ENCODE data around the gene NCAM1.
"Not testable (repeated sequence)": the region's sequence is repeated elsewhere in the genome, so short reads cannot be mapped to it uniquely, and the experiment has no call there.

The NCAM1 gene

GRCh38 chr11:112961146-112961668 is at the start of gene NCAM1:
NCAM1 (plus strand) TSS chr11:112961420.
- no peak for DNase-seq

GRCh38 chr11:112922606-112923005 is 38.6 kb upstream of the NCAM1 start:
- DNase-seq, result no peak

- DNase-seq, result not testable (repeated sequence)
Measured at GRCh38 chr11:112924836-112925235, 36.4 kb upstream of the NCAM1 start.

- DNase-seq, result no peak
Measured at GRCh38 chr11:112925516-112926310, 35.5 kb upstream of the NCAM1 start.

- DNase-seq, result no peak
Measured at GRCh38 chr11:112928136-112928535, 33.1 kb upstream of the NCAM1 start.

- DNase-seq, result no peak
Measured at GRCh38 chr11:112929432-112929831, 31.8 kb upstream of the NCAM1 start.

- DNase-seq, result no peak
Measured at GRCh38 chr11:112931703-112932102, 29.5 kb upstream of the NCAM1 start.

- no peak for DNase-seq
Measured at GRCh38 chr11:112932593-112932992, 28.6 kb upstream of the NCAM1 start.

- DNase-seq, result no peak
Measured at GRCh38 chr11:112933970-112934369, 27.2 kb upstream of the NCAM1 start.

GRCh38 chr11:112941104-112941503 is 20.1 kb upstream of the NCAM1 start:
- no peak for DNase-seq

- no peak for DNase-seq
Measured at GRCh38 chr11:112942966-112943643, 18.1 kb upstream of the NCAM1 start.

- no peak for DNase-seq
Measured at GRCh38 chr11:112946866-112947265, 14.4 kb upstream of the NCAM1 start.

- DNase-seq, result no peak
Measured at GRCh38 chr11:112949781-112950575, 11.2 kb upstream of the NCAM1 start.

- no peak for DNase-seq
Measured at GRCh38 chr11:112958670-112959069, 2.5 kb upstream of the NCAM1 start.

- no peak for DNase-seq
Measured at GRCh38 chr11:112961751-112962578, 745 bp downstream of the NCAM1 start.

- DNase-seq, result no peak
Measured at GRCh38 chr11:112962579-112963367, 1.6 kb downstream of the NCAM1 start.

- no peak for DNase-seq
Measured at GRCh38 chr11:112963368-112963955, 2.2 kb downstream of the NCAM1 start.

- no peak for DNase-seq
Measured at GRCh38 chr11:112965656-112966055, 4.4 kb downstream of the NCAM1 start.

- no peak for DNase-seq
Measured at GRCh38 chr11:112966561-112966960, 5.3 kb downstream of the NCAM1 start.

GRCh38 chr11:112967082-112967481 is 5.9 kb downstream of the NCAM1 start:
- DNase-seq, result no peak
